GM12864 (cell line): Measurements from ENCODE around the gene NUDCD2.
A peak's percentile ranks its signal among the peaks of the same experiment; 100 is the strongest.
"Not testable (repeated sequence)": the region's sequence is repeated elsewhere in the genome, so short reads cannot be mapped to it uniquely, and the experiment has no call there.

Source experiments
- DNase-seq: peaks from one replicate; pipeline ENCODE4 v3.0.0-alpha.2; 2011; ENCODE audit warnings: low read depth
- H3K4me3 ChIP-seq: 2 replicates; pipeline ENCODE4 v1.5.1; 2011; ENCODE audit warnings: mild to moderate bottlenecking, low read depth, low read length, control low read depth
- TF ChIP-seq, protein P1 (sequence below): IDR thresholded peaks from 2 replicates; pipeline ENCODE4 v1.5.1; 2011; ENCODE audit warnings: low read depth, mild to moderate bottlenecking, moderate library complexity, low read length, control low read depth, inconsistent platforms; ENCODE audit errors: missing control alignments

NUDCD2 gene

GRCh38 chr5:163407034-163407655 is 52.8 kb downstream of the NUDCD2 start:
- TF ChIP-seq, protein P1, sequence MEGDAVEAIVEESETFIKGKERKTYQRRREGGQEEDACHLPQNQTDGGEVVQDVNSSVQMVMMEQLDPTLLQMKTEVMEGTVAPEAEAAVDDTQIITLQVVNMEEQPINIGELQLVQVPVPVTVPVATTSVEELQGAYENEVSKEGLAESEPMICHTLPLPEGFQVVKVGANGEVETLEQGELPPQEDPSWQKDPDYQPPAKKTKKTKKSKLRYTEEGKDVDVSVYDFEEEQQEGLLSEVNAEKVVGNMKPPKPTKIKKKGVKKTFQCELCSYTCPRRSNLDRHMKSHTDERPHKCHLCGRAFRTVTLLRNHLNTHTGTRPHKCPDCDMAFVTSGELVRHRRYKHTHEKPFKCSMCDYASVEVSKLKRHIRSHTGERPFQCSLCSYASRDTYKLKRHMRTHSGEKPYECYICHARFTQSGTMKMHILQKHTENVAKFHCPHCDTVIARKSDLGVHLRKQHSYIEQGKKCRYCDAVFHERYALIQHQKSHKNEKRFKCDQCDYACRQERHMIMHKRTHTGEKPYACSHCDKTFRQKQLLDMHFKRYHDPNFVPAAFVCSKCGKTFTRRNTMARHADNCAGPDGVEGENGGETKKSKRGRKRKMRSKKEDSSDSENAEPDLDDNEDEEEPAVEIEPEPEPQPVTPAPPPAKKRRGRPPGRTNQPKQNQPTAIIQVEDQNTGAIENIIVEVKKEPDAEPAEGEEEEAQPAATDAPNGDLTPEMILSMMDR, result no peak
- peak; percentile 31 for DNase-seq

DNA sequence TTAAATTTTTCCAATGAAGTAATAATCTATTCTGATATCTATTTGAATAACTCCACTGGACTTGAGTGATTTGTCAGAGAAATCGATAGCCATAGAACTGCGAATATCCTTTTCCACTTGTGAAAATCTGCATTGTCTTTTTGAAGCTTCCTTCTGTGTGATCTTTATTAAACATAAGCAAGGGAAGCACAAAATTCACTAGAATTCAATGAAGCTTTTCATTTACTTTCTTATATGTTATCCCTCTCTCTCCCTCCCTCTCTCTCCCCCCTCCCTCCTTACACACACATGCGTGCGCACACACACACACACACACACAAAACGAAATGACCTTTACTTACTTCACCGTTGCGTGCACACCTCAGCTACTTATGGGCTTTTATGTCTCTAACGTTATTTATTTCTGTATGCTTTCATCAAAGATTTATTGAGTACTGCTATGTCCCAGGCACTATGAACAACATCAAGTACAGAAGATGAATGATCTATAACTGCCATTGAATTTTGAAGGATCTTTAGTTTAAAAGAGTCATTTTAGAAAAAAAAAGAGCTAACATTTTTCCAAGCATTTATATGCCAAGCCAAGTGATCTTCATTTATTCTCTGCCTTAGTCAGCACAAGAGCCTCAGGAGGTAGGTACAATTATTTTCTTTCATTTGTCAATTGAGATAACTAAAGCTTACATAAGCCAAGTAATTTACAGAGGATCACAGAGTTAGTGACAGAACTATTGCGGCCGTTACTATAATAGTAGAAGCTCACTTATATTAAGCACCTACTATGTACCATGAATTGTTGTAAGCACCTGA is 55.3 kb downstream of the NUDCD2 start:
- TF ChIP-seq, protein P1, result no peak
- no peak for DNase-seq
- H3K4me3 ChIP-seq, result no peak overlapping the region

More at GRCh38 chr5:163407034-163407655, 52.8 kb downstream of the NUDCD2 start:
- H3K4me3 ChIP-seq, result no peak overlapping the region

DNA sequence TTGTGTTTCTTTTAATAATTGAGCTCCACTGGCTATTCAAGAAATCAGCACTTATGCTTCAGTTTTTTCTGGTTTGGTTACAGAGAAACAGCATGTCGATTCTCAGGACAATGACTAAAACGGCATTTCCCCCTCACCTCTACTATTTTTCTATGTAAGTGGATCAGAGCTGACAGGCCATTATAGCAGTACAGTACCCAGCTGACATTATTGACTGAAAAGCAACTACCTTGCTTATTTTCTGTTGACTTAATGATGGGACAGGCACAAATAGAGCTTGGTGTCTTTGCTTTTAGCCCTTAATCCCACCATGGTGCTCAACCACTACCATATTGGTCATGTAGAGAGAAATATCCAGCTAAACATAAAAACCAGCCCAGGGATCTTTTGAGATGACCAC is 57.9 kb downstream of the NUDCD2 start:
- no peak for DNase-seq
- no peak overlapping the region for H3K4me3 ChIP-seq
- TF ChIP-seq, protein P1, result no peak

GRCh38 chr5:163401271-163401670 is 58.6 kb downstream of the NUDCD2 start:
- DNase-seq, result no peak
- TF ChIP-seq, protein P1, result no peak
- H3K4me3 ChIP-seq, result no peak overlapping the region

GRCh38 chr5:163399923-163400322 is 60.0 kb downstream of the NUDCD2 start:
- DNase-seq, result no peak
- H3K4me3 ChIP-seq, result no peak overlapping the region
- TF ChIP-seq, protein P1, result no peak

- TF ChIP-seq, protein P1, result no peak
- no peak for DNase-seq
- H3K4me3 ChIP-seq, result no peak overlapping the region
These were observed 62.5 kb downstream of the NUDCD2 start for GRCh38 chr5:163397354-163397753.

GRCh38 chr5:163396818-163397340 is 63.0 kb downstream of the NUDCD2 start:
- DNase-seq, H3K4me3 ChIP-seq: not testable (repeated sequence)
